ENCODE data around the gene NCEH1.

- TF ChIP-seq POLR2AphosphoS5 (IDR thresholded peaks at IDR 0.05; ENCODE audit: low read depth) = no peak
- no peak for TF ChIP-seq EZH2 (IDR thresholded peaks at IDR 0.05; ENCODE audit: low read depth, unreplicated experiment)
- TF ChIP-seq CREB1 (CRISPR knock-in tag; IDR thresholded peaks at IDR 0.05; ENCODE audit: low read depth) = no peak
- no peak for TF ChIP-seq CTCF (conservative IDR thresholded peaks at IDR 0.05; ENCODE audit: low read depth in 2 of 2)
- TF ChIP-seq EZH2phosphoT487 (IDR thresholded peaks at IDR 0.05; ENCODE audit: unreplicated experiment) = no peak
- TF ChIP-seq JUNB (IDR thresholded peaks at IDR 0.05; ENCODE audit: unreplicated experiment) = no peak
- no peak for TF ChIP-seq STAT1 (IDR thresholded peaks at IDR 0.05; ENCODE audit: unreplicated experiment)
- no peak for TF ChIP-seq REST (IDR thresholded peaks at IDR 0.05; ENCODE audit: unreplicated experiment)
- TF ChIP-seq ZNF331 (CRISPR knock-in tag; IDR thresholded peaks at IDR 0.05; ENCODE audit: low read depth) = no peak
Observed at GRCh38 chr3:172617976-172618375, 92.9 kb downstream of the NCEH1 start.
